HG03342 (cell line): ENCODE measurements around the gene HPCA.
"Not testable (repeated sequence)": the region's sequence is repeated elsewhere in the genome, so short reads cannot be mapped to it uniquely, and the experiment has no call there.

Experiments
- ATAC-seq: cut with Tn5 transposase; IDR thresholded peaks from one replicate; pipeline ENCODE4 v1.9.1; 2021; ENCODE audit warnings: mild to moderate bottlenecking, moderate library complexity; ENCODE audit not compliant: unreplicated experiment

Gene HPCA

GRCh38 chr1:32900956-32901822 is 14.9 kb downstream of the HPCA start, which contains the start of gene TMEM54:
TSS of gene TMEM54 (minus strand) at chr1:32901389. CDS start at chr1:32901238, 151 bp downstream.
- no peak for ATAC-seq

GRCh38 chr1:32901823-32902534 is 15.7 kb downstream of the HPCA start:
- ATAC-seq = no peak

- no peak for ATAC-seq
Observed at GRCh38 chr1:32902535-32902920, 16.2 kb downstream of the HPCA start.

- no peak for ATAC-seq
Observed at GRCh38 chr1:32903991-32904785, 17.9 kb downstream of the HPCA start.

- ATAC-seq = no peak
Observed at GRCh38 chr1:32904797-32905196, 18.5 kb downstream of the HPCA start.

GRCh38 chr1:32905588-32905987 is 19.3 kb downstream of the HPCA start:
- not testable (repeated sequence) for ATAC-seq

GRCh38 chr1:32906654-32907053 is 20.4 kb downstream of the HPCA start:
- no peak for ATAC-seq

- ATAC-seq = no peak
Observed at GRCh38 chr1:32907435-32907834, 21.1 kb downstream of the HPCA start.

GRCh38 chr1:32910319-32910718 is 24.0 kb downstream of the HPCA start:
- no peak for ATAC-seq

- no peak for ATAC-seq
Observed at GRCh38 chr1:32915766-32916706, 29.7 kb downstream of the HPCA start.

- no peak for ATAC-seq
Observed at GRCh38 chr1:32917521-32917920, 31.2 kb downstream of the HPCA start.

- ATAC-seq = no peak
Observed at GRCh38 chr1:32918179-32918578, 31.9 kb downstream of the HPCA start.

GRCh38 chr1:32919811-32920733 is 33.8 kb downstream of the HPCA start:
- no peak for ATAC-seq

GRCh38 chr1:32920833-32921232 is 34.5 kb downstream of the HPCA start:
- no peak for ATAC-seq

GRCh38 chr1:32924881-32925344 is 38.6 kb downstream of the HPCA start:
- ATAC-seq = no peak

GRCh38 chr1:32925403-32926162 is 39.3 kb downstream of the HPCA start:
- no peak for ATAC-seq

- no peak for ATAC-seq
Observed at GRCh38 chr1:32926562-32926961, 40.3 kb downstream of the HPCA start.

- no peak for ATAC-seq
Observed at GRCh38 chr1:32927441-32927840, 41.1 kb downstream of the HPCA start.
